ENCODE results near the gene ZKSCAN8. TPM values are rescaled to one million over a fixed set of nuclear protein-coding genes. Genes with fewer than 3 reads are reported as not detected.

ZKSCAN8 gene
- total RNA-seq, 4 donors from 2014 or later, result 7.6 to 23.0 (median 14.2) TPM

- Histone ChIP-seq H3K4me3 (no peak overlapping the region), H3K36me3 (peaks cover 41% of the 10 kb centered on the region), H3K9me3 (no peaks in the 10 kb centered on the region), H3K27me3 (no peaks in the 10 kb centered on the region), H3K4me1 (peaks cover 8% of the 10 kb centered on the region), H3K27ac (no peak overlapping the region)
- WGBS, result 98% methylated on average over 3 of the region's 3 CpGs
- no peak for DNase-seq (ENCODE audit: low spot score in 2 of 2)
- no peak for TF ChIP-seq EP300 (IDR thresholded peaks at IDR 0.05)
- TF ChIP-seq CTCF (IDR thresholded peaks at IDR 0.05), result no peak
- no peak for TF ChIP-seq POLR2AphosphoS5 (IDR thresholded peaks at IDR 0.05)
- no peak for TF ChIP-seq POLR2A (IDR thresholded peaks at IDR 0.05)
Observed at GRCh38 chr6:28158318-28158717, 16.6 kb downstream of the ZKSCAN8 start.

GRCh38 chr6:28159029-28159607 lies 17.4 kb downstream of the ZKSCAN8 start:
- Histone ChIP-seq H3K4me3 (no peak overlapping the region), H3K27me3 (no peaks in the 10 kb centered on the region), H3K36me3 (peaks cover 33% of the 10 kb centered on the region), H3K9me3 (no peaks in the 10 kb centered on the region), H3K4me1 (peaks cover 8% of the 10 kb centered on the region), H3K27ac (no peak overlapping the region)
- no peak for DNase-seq (ENCODE audit: low spot score in 2 of 2)
- 95% methylated on average over 4 of the region's 4 CpGs for WGBS
- TF ChIP-seq POLR2A (IDR thresholded peaks at IDR 0.05) (no peak), CTCF (IDR thresholded peaks at IDR 0.05) (no peak), POLR2AphosphoS5 (IDR thresholded peaks at IDR 0.05) (no peak), EP300 (IDR thresholded peaks at IDR 0.05) (no peak)

GRCh38 chr6:28160233-28160632 lies 18.6 kb downstream of the ZKSCAN8 start:
- H3K27me3 ChIP-seq, result no peaks in the 10 kb centered on the region
- H3K36me3 ChIP-seq, result peaks cover 22% of the 10 kb centered on the region
- 67% methylated on average over 2 of the region's 2 CpGs for WGBS
- DNase-seq (ENCODE audit: low spot score in 2 of 2), result no peak
- H3K9me3 ChIP-seq, result no peaks in the 10 kb centered on the region
- TF ChIP-seq EP300 (IDR thresholded peaks at IDR 0.05), result no peak
- no peak overlapping the region for H3K4me3 ChIP-seq
- H3K27ac ChIP-seq, result no peak overlapping the region
- peaks cover 8% of the 10 kb centered on the region for H3K4me1 ChIP-seq

GRCh38 chr6:28161410-28162079 lies 19.9 kb downstream of the ZKSCAN8 start:
- 5% methylated on average over 23 of the region's 32 CpGs for WGBS
- no peak for TF ChIP-seq CTCF (IDR thresholded peaks at IDR 0.05)
- no peak for TF ChIP-seq EP300 (IDR thresholded peaks at IDR 0.05)
- no peak for TF ChIP-seq POLR2AphosphoS5 (IDR thresholded peaks at IDR 0.05)
- no peak for TF ChIP-seq POLR2A (IDR thresholded peaks at IDR 0.05)
- Histone ChIP-seq H3K36me3 (peaks cover 12% of the 10 kb centered on the region), H3K27me3 (no peaks in the 10 kb centered on the region), H3K4me1 (peaks cover 8% of the 10 kb centered on the region), H3K4me3 (peak overlapping the region; percentile 53), H3K27ac (no peak overlapping the region), H3K9me3 (no peaks in the 10 kb centered on the region)
- DNase-seq (ENCODE audit: low spot score in 2 of 2), result peak; percentile 70 to 84

GRCh38 chr6:28165563-28165962 lies 23.9 kb downstream of the ZKSCAN8 start:
- Histone ChIP-seq H3K4me1 (peaks cover 8% of the 10 kb centered on the region), H3K36me3 (no peaks in the 10 kb centered on the region), H3K9me3 (no peaks in the 10 kb centered on the region), H3K4me3 (no peak overlapping the region), H3K27me3 (no peaks in the 10 kb centered on the region), H3K27ac (no peak overlapping the region)
- no peak for DNase-seq (ENCODE audit: low spot score in 2 of 2)
- TF ChIP-seq EP300 (IDR thresholded peaks at IDR 0.05) (no peak), CTCF (IDR thresholded peaks at IDR 0.05) (no peak), POLR2A (IDR thresholded peaks at IDR 0.05) (no peak), POLR2AphosphoS5 (IDR thresholded peaks at IDR 0.05) (no peak)
- WGBS, result 84% methylated on average over 1 of the region's 1 CpG

Data from suprapubic skin (tissue), 4 donors.